ENCODE measurements around the gene ATOH8.

DNA sequence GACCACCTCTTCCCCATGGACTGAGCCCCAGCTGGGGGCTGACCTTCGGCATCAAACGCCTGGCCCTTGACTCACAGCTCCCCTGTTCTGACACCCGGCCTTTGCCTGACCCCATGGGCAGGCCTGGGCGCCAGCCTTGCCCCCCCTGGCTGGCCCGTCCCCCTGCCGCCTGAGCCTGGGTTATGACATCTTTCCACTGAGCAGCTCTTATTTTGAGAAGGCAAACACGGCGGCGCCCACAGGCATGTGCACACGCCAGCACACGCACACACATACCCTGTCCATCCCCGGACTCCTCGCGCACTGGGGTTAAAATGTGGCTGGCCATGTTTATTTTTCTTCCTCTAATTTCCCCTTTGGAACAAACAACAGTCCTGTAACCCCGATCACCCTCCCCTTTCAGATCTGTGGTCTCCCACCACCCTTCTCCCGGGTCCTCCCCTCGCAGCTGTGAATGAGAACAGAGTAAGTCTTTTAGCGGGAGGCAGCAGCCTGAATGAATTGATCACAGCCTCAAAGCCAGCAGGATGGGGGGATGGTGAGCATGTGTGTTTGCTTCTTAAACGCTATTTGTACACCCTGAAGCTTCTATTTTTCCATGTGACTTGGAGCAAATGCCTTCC lies 11.8 kb upstream of the ATOH8 start:
- TF ChIP-seq, protein P1, sequence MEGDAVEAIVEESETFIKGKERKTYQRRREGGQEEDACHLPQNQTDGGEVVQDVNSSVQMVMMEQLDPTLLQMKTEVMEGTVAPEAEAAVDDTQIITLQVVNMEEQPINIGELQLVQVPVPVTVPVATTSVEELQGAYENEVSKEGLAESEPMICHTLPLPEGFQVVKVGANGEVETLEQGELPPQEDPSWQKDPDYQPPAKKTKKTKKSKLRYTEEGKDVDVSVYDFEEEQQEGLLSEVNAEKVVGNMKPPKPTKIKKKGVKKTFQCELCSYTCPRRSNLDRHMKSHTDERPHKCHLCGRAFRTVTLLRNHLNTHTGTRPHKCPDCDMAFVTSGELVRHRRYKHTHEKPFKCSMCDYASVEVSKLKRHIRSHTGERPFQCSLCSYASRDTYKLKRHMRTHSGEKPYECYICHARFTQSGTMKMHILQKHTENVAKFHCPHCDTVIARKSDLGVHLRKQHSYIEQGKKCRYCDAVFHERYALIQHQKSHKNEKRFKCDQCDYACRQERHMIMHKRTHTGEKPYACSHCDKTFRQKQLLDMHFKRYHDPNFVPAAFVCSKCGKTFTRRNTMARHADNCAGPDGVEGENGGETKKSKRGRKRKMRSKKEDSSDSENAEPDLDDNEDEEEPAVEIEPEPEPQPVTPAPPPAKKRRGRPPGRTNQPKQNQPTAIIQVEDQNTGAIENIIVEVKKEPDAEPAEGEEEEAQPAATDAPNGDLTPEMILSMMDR (conservative IDR thresholded peaks at IDR 0.05) = no peak
- no peak for TF ChIP-seq ZFX (IDR thresholded peaks at IDR 0.05)

Data from C4-2B (cell line).